ENCODE data around the gene PRICKLE4. TPM values are rescaled to one million over a fixed set of nuclear protein-coding genes. Genes with fewer than 3 reads are reported as not detected.

PRICKLE4 gene
- total and polyA plus RNA-seq, 2 of the 13 experiments (the other 11 are each of a cell fraction or from before 2014, with no cell fraction given): 0.92 to 1.2 TPM

- TF ChIP-seq ZNF691 (CRISPR knock-in tag; IDR thresholded peaks at IDR 0.05; ENCODE audit: borderline replicate concordance, low read depth) (peak; percentile 83), ZIK1 (CRISPR knock-in tag; IDR thresholded peaks at IDR 0.05; ENCODE audit: borderline replicate concordance, low read depth) (no peak), SNAPC5 (CRISPR knock-in tag; IDR thresholded peaks at IDR 0.05; ENCODE audit: borderline replicate concordance) (peak; percentile 92; the same call in 1 of the 2 replicates), ZNF512B (CRISPR knock-in tag; IDR thresholded peaks at IDR 0.05; ENCODE audit: borderline replicate concordance) (no peak), ZNF891 (CRISPR knock-in tag; IDR thresholded peaks at IDR 0.05) (peak; percentile 90; the same call in 1 of the 2 replicates), THAP7 (CRISPR knock-in tag; IDR thresholded peaks at IDR 0.05) (no peak), ZNF280D (CRISPR knock-in tag; IDR thresholded peaks at IDR 0.05) (peak; percentile 93), ZNF549 (CRISPR knock-in tag; IDR thresholded peaks at IDR 0.05) (no peak), RFXAP (CRISPR knock-in tag; IDR thresholded peaks at IDR 0.05; ENCODE audit: borderline replicate concordance) (peak; percentile 90; the same call in 1 of the 2 replicates), BORCS8-MEF2B (CRISPR knock-in tag; IDR thresholded peaks at IDR 0.05) (no peak; the same call in 1 of the 2 replicates), NFKB2 (CRISPR knock-in tag; IDR thresholded peaks at IDR 0.05; ENCODE audit: borderline replicate concordance) (peak; percentile 31; the same call in 1 of the 2 replicates), NR2F2 (IDR thresholded peaks at IDR 0.05; ENCODE audit: borderline replicate concordance, low read depth) (peak; percentile 79; the same call in 1 of the 2 replicates), PRMT3 (CRISPR knock-in tag; IDR thresholded peaks at IDR 0.05; ENCODE audit: borderline replicate concordance, low read depth) (no peak), ZNF629 (CRISPR knock-in tag; conservative IDR thresholded peaks at IDR 0.05) (peak; percentile 50; the same call in 1 of the 2 replicates), HOMEZ (CRISPR knock-in tag; IDR thresholded peaks at IDR 0.05; ENCODE audit: low read depth) (0 out of 2 replicates have a peak, but pooled peaks have one; percentile 42), ZNF761 (CRISPR knock-in tag; conservative IDR thresholded peaks at IDR 0.05) (peak; percentile 96), POLR2A (IDR thresholded peaks at IDR 0.05; ENCODE audit: insufficient read depth in 1 of 2, low read depth in 2 of 2, low read length in 2 of 2) (peak; percentile 70 to 73; a peak in 3 of 4 replicates), SP4 (CRISPR knock-in tag; IDR thresholded peaks at IDR 0.05) (peak; percentile 33)
These were observed 33.1 kb upstream of the PRICKLE4 start, which contains the start of gene PGC (continued) for GRCh38 chr6:41747256-41748101.

Data from HepG2 (cell line).